Measurements from ENCODE around the gene ZNF558. TPM values are rescaled to one million over a fixed set of nuclear protein-coding genes. Genes with fewer than 3 reads are reported as not detected.
"Not testable (repeated sequence)": the region's sequence is repeated elsewhere in the genome, so short reads cannot be mapped to it uniquely, and the experiment has no call there.

The ZNF558 gene
- total RNA-seq, 1 donor from 2014 or later = 14.9 TPM

DNA sequence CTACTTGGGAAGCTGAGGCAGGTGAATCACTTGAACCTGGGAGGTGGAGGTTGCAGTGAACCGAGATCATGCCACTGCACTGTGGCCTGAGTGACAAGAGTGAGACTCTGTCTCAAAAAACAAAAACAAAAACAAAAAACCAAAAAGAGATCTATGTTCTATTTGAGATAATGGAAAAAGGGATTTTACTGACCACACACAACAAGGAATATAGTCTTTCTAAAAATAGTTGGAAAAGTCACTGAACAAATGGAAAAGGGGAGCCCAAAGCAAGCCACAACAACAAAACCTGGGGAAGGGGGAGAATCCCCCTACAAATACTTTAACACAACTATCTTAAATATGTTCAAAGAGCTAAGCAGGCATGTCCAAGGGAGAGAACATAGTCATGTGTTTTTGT, 37.3 kb downstream of the ZNF558 start:
- no peak for ATAC-seq

DNA sequence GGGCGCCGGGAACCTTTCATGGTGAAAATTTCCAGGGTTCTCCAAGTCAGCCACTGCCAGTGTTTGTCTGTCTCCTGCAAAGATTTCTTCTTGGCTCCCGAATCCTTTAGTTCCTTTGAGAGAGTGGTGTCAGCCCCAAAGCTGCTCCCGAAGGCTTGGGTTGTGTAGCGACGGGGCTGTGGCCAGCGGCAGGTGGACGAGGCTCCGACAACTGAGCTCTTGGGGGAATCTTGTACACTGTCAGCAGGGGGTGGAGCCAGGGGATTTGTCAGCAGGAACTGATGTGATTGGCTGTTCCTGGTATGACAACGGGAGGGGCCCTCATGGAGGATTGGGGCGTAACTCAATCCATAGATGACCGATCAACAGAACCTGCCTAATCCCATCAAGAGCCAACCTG, 58.5 kb downstream of the ZNF558 start:
- ATAC-seq = not testable (repeated sequence)

- not testable (repeated sequence) for ATAC-seq
Measured at GRCh38 chr19:8769265-8769664, 62.8 kb downstream of the ZNF558 start.

- ATAC-seq = not testable (repeated sequence)
Measured at GRCh38 chr19:8767257-8767656, 64.8 kb downstream of the ZNF558 start.

Other genes with a start within 250 kb of the ZNF558 start
- gene ADAMTS10, start 221.6 kb downstream of the ZNF558 start, total RNA-seq = 1.9 TPM
- gene NFILZ, start 201.7 kb downstream of the ZNF558 start, total RNA-seq = not detected
- not detected for gene ACTL9, start 133.5 kb downstream of the ZNF558 start, total RNA-seq
- not detected for gene OR2Z1, start 110.7 kb downstream of the ZNF558 start, total RNA-seq
- gene MBD3L1, start 73 bp upstream of the ZNF558 start, total RNA-seq = not detected
- gene MUC16, start 178.1 kb upstream of the ZNF558 start, total RNA-seq = 0.56 TPM